ENCODE results near the gene NUP98.

DNA sequence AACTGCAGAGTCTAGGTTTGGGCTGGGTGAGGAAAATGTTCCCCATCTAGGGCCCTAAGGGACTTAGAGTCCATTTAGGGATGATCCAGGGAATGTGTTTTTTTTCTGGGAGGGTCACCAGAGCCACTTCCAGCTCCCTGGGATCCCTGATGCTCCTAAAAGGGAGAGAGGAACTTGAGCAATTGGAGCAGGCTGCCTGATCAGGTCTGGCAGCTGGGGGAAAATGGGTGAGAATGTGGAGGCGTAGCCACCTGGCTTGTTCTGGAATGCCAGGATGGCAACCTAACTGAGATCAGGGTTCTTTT, 12.2 kb upstream of the NUP98 start:
- TF ChIP-seq, protein P1, sequence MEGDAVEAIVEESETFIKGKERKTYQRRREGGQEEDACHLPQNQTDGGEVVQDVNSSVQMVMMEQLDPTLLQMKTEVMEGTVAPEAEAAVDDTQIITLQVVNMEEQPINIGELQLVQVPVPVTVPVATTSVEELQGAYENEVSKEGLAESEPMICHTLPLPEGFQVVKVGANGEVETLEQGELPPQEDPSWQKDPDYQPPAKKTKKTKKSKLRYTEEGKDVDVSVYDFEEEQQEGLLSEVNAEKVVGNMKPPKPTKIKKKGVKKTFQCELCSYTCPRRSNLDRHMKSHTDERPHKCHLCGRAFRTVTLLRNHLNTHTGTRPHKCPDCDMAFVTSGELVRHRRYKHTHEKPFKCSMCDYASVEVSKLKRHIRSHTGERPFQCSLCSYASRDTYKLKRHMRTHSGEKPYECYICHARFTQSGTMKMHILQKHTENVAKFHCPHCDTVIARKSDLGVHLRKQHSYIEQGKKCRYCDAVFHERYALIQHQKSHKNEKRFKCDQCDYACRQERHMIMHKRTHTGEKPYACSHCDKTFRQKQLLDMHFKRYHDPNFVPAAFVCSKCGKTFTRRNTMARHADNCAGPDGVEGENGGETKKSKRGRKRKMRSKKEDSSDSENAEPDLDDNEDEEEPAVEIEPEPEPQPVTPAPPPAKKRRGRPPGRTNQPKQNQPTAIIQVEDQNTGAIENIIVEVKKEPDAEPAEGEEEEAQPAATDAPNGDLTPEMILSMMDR (conservative IDR thresholded peaks at IDR 0.05; ENCODE audit: low read length) = no peak
- no peak for TF ChIP-seq EZH2phosphoT487 (IDR thresholded peaks at IDR 0.05; ENCODE audit: borderline replicate concordance, low read depth, low read length)

All from OCI-LY7 (cell line).